Lower leg skin (tissue), 4 donors: ENCODE results near the gene IRF1. TPM values are rescaled to one million over a fixed set of nuclear protein-coding genes. Genes with fewer than 3 reads are reported as not detected.
A peak's percentile ranks its signal among the peaks of the same experiment; 100 is the strongest.

ENCODE experiments used
- DNase-seq, 2 donors: peaks; one replicate each; pipeline ENCODE4 v3.0.0-alpha.2; 2019; ENCODE audit warnings: low spot score in 2 of 2
- H3K4me3 ChIP-seq: fragments of 200-600 bp; sonication (generic); 2 replicates; pipeline ENCODE4 v1.5.1; 2017; ENCODE audit warnings: mild to moderate bottlenecking, low read depth; ENCODE audit not compliant: poor library complexity, severe bottlenecking
- POLR2A ChIP-seq, 2 donors: fragments of 450-650 bp; IDR thresholded peaks; one replicate each; pipeline ENCODE4 v1.6.1; 2016 to 2017; ENCODE audit warnings: antibody characterized with exemption in 2 of 2, mild to moderate bottlenecking in 1 of 2, moderate library complexity in 1 of 2
- WGBS, 2 donors: methylation state at CpG; one replicate each; pipeline ENCODE4 v1.1.5; 2018; 5-methylcytosine and 5-hydroxymethylcytosine counted together
- intact Hi-C: fragments of 100-400 bp; cut with DNase I; formaldehyde crosslinking; loops from one replicate; pipeline ENCODE4 v1.15.0; 2023; ENCODE audit warnings: low total_unique reads
- total RNA-seq, 4 donors: library from RNA; depleted of rRNA; stranded (reverse); fragments of >200 nt; gene quantifications; one replicate each; pipeline ENCODE4 v1.1.0, GENCODE V29; 2016
- TF ChIP-seq, protein P1 (sequence below), 3 donors: fragments of 450-650 bp; IDR thresholded peaks; one replicate each; pipeline ENCODE4 v1.5.1; 2016; ENCODE audit warnings: antibody characterized with exemption in 3 of 3, mild to moderate bottlenecking in 3 of 3, moderate library complexity in 2 of 3

Gene IRF1
- total RNA-seq, 4 donors from 2014 or later: 9.6 to 15.0 (median 14.5) TPM

DNA sequence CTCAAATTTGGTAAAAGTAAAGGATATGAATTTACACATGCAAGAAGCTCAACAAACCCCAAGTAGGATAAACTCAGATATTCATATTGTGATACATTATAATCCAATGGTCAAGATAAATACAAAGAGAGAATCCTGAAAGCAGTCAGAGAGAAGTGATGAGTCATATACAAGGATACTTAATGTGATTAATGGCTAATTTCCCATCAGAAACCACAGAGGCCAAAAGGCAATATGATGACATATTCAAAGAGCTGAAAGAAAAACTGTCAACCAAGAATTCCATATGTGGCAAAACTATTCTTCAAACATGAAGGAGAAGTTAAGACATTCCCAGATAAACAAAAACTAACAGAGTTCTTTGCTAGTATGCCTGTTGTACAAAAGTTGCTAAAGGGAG lies 19.5 kb upstream of the IRF1 start:
- intact Hi-C loops: no loop called here
- TF ChIP-seq, protein P1, sequence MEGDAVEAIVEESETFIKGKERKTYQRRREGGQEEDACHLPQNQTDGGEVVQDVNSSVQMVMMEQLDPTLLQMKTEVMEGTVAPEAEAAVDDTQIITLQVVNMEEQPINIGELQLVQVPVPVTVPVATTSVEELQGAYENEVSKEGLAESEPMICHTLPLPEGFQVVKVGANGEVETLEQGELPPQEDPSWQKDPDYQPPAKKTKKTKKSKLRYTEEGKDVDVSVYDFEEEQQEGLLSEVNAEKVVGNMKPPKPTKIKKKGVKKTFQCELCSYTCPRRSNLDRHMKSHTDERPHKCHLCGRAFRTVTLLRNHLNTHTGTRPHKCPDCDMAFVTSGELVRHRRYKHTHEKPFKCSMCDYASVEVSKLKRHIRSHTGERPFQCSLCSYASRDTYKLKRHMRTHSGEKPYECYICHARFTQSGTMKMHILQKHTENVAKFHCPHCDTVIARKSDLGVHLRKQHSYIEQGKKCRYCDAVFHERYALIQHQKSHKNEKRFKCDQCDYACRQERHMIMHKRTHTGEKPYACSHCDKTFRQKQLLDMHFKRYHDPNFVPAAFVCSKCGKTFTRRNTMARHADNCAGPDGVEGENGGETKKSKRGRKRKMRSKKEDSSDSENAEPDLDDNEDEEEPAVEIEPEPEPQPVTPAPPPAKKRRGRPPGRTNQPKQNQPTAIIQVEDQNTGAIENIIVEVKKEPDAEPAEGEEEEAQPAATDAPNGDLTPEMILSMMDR (IDR thresholded peaks at IDR 0.05): no peak
- TF ChIP-seq POLR2A (IDR thresholded peaks at IDR 0.05): no peak
- H3K4me3 ChIP-seq: no peak overlapping the region
- no peak for DNase-seq

DNA sequence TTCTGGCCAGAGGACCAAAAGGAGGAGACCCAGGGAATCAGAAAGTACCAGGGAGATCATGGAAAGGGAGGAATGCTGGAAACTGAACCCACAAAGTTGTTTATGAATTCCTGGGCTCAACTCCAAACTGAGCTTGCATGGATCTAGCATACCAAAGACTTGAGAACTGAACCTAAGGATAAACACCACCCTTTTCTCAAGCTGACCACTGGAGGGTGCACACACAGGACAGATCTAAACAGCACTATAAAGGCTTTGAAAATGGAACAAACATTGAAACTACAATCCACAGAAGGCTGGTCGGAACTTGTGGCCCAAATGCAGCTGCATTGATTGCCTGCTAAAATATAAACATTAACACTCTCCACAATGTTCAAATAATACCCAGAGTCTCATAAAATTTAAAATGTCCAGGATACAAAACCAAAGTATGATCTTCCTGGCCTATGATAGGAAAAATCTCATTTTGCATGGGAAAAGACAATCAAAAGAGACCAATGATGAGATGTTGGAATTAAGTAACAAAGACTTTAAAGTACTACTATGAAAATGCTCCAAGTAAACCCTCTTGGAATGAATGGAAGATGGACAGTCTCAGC lies 15.6 kb upstream of the IRF1 start:
- no peak for DNase-seq
- 70 to 72% methylated on average over 1 of the region's 1 CpG for WGBS, 2 donors
- TF ChIP-seq, protein P1 (IDR thresholded peaks at IDR 0.05): no peak
- TF ChIP-seq POLR2A (IDR thresholded peaks at IDR 0.05): no peak
- no peak overlapping the region for H3K4me3 ChIP-seq
- intact Hi-C loops: no loop called here

DNA sequence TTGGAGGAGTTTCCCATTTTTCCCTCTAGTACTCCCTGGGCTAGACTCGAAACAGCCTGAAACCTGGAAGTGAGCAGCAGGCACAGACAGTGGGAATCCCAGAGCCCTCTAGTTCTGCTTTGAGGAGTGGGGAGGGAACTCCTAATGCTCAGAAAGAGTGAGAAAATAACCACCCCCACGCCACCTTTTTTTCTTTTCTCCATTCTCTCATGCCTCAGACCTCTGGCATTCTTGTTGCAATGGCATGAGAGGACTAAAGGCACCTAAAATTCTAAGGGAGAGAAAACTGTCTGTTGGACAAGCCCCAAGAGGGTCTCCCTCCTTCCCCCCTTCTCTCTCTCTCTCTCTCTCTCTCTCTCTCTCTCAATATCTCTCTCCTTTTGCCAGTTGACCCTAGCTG lies 15.1 kb upstream of the IRF1 start:
- 72 to 85% methylated on average over 2 of the region's 2 CpGs for WGBS, 2 donors
- TF ChIP-seq, protein P1 (IDR thresholded peaks at IDR 0.05): no peak
- TF ChIP-seq POLR2A (IDR thresholded peaks at IDR 0.05): no peak
- DNase-seq: peak in 1 of 2 donors; percentile 1
- intact Hi-C loops: no loop called here
- no peak overlapping the region for H3K4me3 ChIP-seq

DNA sequence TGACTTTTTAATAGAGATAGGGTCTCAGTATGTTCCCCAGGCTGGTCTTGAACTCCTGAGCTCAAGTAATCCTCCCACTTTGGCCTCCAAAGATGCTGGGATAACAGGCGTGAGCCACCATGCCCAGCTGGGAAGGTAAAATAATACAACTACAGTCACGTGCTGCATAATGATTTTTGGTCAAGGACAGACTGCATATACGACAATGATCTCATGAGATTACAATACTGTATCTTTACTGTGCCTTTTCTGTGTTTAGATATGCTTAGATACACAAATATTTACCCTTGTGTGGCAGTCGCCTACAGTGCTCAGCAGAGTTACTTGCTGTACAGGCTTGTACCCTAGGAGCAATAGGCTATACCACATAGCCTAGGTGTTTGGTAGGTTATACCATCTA lies 14.2 kb upstream of the IRF1 start:
- peak in 1 of 2 donors; percentile 1 for DNase-seq
- 78 to 83% methylated on average over 4 of the region's 4 CpGs for WGBS, 2 donors
- no peak overlapping the region for H3K4me3 ChIP-seq
- intact Hi-C loops: no loop called here
- TF ChIP-seq, protein P1 (IDR thresholded peaks at IDR 0.05): no peak
- TF ChIP-seq POLR2A (IDR thresholded peaks at IDR 0.05): no peak

DNA sequence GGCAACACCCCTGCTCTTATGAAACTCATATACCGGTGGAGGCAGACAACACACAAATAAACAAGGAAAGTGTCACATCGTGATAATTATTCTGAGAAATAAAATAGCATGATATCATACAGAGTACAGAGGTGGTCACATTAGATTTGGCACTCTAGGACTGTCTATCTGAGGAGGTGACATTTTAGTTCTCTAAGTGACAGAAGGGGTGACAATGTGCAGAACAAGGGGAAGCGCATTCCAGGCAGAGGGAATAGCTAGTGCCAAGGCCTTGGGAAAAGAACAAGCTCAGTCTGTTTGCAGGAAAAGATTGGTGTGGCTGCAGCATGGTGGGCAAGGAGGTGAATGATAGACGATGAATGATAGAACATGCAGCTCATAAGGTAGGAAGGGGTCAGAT lies 12.7 kb upstream of the IRF1 start:
- H3K4me3 ChIP-seq: no peak overlapping the region
- intact Hi-C loops: no loop called here
- peak in 1 of 2 donors; percentile 3 for DNase-seq
- 92 to 99% methylated on average over 4 of the region's 4 CpGs for WGBS, 2 donors
- no peak for TF ChIP-seq POLR2A (IDR thresholded peaks at IDR 0.05)
- TF ChIP-seq, protein P1 (IDR thresholded peaks at IDR 0.05): no peak
